Measurements from ENCODE around the gene RBMX2. TPM values are rescaled to one million over a fixed set of nuclear protein-coding genes. Genes with fewer than 3 reads are reported as not detected.
"Not testable (repeated sequence)": the region's sequence is repeated elsewhere in the genome, so short reads cannot be mapped to it uniquely, and the experiment has no call there.

Gene RBMX2
- total RNA-seq, 1 donor from 2014 or later: 27.7 TPM

DNA sequence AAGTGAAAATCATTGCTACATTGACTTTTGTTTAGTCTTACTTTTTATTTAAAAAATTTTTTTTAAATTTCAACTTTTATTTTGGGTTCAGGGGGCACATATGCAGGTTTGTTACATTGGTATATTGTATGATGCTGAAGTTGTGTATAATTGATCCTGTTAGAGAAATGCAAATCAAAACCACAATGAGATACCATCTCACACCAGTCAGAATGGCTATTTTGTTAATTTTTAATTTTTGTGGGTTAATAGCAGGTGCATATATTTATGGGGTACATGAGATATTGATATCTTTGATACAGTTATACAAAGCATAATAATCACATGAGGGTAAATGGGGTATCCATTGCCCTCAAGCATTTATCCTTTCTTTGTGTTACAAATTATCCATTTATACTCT lies 34.1 kb downstream of the RBMX2 start:
- H3K36me3 ChIP-seq (ENCODE audit: control insufficient read depth, insufficient read depth, low read length): no peaks in the 10 kb centered on the region
- no peak for DNase-seq (ENCODE audit: low read depth)
- H3K4me3 ChIP-seq (ENCODE audit: low read depth, low read length): no peak overlapping the region
- H3K27me3 ChIP-seq (ENCODE audit: control insufficient read depth, insufficient read depth, low read length): no peaks in the 10 kb centered on the region
- TF ChIP-seq, protein P1, sequence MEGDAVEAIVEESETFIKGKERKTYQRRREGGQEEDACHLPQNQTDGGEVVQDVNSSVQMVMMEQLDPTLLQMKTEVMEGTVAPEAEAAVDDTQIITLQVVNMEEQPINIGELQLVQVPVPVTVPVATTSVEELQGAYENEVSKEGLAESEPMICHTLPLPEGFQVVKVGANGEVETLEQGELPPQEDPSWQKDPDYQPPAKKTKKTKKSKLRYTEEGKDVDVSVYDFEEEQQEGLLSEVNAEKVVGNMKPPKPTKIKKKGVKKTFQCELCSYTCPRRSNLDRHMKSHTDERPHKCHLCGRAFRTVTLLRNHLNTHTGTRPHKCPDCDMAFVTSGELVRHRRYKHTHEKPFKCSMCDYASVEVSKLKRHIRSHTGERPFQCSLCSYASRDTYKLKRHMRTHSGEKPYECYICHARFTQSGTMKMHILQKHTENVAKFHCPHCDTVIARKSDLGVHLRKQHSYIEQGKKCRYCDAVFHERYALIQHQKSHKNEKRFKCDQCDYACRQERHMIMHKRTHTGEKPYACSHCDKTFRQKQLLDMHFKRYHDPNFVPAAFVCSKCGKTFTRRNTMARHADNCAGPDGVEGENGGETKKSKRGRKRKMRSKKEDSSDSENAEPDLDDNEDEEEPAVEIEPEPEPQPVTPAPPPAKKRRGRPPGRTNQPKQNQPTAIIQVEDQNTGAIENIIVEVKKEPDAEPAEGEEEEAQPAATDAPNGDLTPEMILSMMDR (IDR thresholded peaks at IDR 0.05; ENCODE audit: insufficient read depth, low read length, poor library complexity, severe bottlenecking): no peak

DNA sequence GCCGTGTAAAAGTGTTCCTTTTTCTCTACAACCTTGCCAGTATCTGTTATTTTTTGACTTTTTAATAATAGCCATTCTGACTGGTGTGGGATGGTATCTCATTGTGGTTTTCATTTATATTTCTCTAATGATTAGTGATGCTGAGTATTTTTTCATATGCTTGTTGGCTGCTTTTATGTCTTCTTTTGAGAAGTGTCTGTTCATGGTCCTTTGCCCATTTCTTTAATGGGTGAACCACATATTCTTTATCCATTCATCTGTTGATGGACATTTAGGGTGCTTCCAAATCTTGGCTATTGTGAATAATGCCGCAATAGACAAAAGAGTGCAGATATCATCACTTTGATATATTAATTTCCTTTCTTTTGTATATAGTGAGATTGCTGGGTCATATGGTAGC lies 36.2 kb downstream of the RBMX2 start:
- H3K27me3 ChIP-seq (ENCODE audit: control insufficient read depth, insufficient read depth, low read length); H3K4me3 ChIP-seq (ENCODE audit: low read depth, low read length); H3K36me3 ChIP-seq (ENCODE audit: control insufficient read depth, insufficient read depth, low read length); DNase-seq (ENCODE audit: low read depth): not testable (repeated sequence)

DNA sequence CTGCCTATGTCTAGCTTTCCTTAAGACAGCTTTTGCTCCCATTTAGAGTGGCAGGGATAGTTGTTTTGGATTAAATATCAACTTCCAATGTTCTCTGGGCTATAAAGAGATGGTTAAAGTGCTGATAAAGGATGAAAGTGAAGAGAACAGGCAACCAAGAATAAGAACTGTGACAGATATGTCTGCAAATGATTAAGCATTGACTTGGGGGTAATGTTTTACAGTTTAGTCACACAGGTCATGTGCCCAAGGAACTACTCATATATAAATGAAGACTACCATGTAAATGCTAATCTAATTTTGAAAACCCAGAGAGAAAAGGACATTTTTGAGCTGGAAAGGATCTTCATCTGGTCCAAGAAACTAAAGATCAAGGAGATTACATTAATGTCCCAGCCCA lies 42.1 kb downstream of the RBMX2 start:
- no peak for DNase-seq (ENCODE audit: low read depth)
- TF ChIP-seq, protein P1 (IDR thresholded peaks at IDR 0.05; ENCODE audit: insufficient read depth, low read length, poor library complexity, severe bottlenecking): no peak
- Histone ChIP-seq H3K36me3 (ENCODE audit: control insufficient read depth, insufficient read depth, low read length) (no peaks in the 10 kb centered on the region), H3K4me3 (ENCODE audit: low read depth, low read length) (no peak overlapping the region), H3K27me3 (ENCODE audit: control insufficient read depth, insufficient read depth, low read length) (no peaks in the 10 kb centered on the region)

DNA sequence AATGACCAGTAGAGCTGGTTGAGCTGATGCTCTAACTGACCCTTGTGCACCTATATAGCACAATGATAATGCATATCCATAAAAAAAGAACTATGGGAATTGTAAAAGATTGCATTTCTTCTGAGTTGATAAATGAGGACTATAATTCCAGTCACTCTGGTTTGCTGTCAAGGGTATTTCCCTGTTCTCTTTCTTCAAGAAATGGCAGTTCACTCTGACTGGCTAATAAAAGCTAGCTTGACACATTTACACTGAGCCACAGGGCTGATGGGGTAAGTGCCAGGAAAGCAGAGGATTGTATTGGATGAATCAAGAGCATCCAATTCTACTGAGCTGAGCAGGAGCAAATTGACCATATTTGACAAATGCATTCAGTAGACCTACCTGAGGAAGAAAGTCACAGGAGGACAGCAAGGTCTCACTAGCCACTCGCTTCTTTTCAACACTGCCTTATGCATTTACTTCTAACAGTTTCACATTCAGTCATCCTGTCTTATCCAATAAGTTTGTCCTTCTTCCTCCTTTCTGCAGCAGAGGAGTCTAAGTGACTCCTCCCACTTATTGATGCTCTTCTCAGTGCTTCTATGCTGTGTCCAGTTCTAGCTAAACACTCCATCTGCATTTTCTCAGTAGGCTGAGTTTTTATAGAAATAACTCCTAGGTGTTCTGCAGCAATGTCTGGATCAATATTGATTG lies 43.0 kb downstream of the RBMX2 start:
- Histone ChIP-seq H3K36me3 (ENCODE audit: control insufficient read depth, insufficient read depth, low read length) (no peaks in the 10 kb centered on the region), H3K4me3 (ENCODE audit: low read depth, low read length) (no peak overlapping the region), H3K27me3 (ENCODE audit: control insufficient read depth, insufficient read depth, low read length) (no peaks in the 10 kb centered on the region)
- TF ChIP-seq, protein P1 (IDR thresholded peaks at IDR 0.05; ENCODE audit: insufficient read depth, low read length, poor library complexity, severe bottlenecking): no peak
- DNase-seq (ENCODE audit: low read depth): no peak

DNA sequence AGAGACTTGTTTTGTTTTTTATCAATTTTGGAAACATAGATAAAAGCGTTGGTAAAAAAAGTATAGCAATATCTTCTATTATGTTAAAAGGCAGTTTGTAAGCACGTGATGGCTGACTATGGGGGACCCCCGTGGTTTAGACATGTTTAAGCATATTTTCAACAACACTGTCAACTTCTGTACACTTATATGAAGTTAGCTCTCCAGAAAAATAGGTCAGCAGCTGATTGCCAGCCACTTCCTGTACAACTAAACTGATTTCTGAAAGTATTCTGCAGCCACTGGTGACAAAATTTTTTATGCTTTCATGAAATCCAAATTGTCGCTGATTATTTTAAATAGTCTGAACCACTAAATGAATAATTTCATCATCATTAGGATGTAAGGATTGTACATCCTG lies 45.2 kb downstream of the RBMX2 start:
- no peak overlapping the region for H3K4me3 ChIP-seq (ENCODE audit: low read depth, low read length)
- no peaks in the 10 kb centered on the region for H3K27me3 ChIP-seq (ENCODE audit: control insufficient read depth, insufficient read depth, low read length)
- no peaks in the 10 kb centered on the region for H3K36me3 ChIP-seq (ENCODE audit: control insufficient read depth, insufficient read depth, low read length)
- DNase-seq (ENCODE audit: low read depth): no peak
- TF ChIP-seq, protein P1 (IDR thresholded peaks at IDR 0.05; ENCODE audit: insufficient read depth, low read length, poor library complexity, severe bottlenecking): no peak

Other genes with a start within 250 kb of the RBMX2 start
- 26.1 and 27.2 TPM in 2 replicates for gene AIFM1, start 236.1 kb upstream of the RBMX2 start, total RNA-seq
- 3.2 and 3.6 TPM in 2 replicates for gene RAB33A, start 230.0 kb upstream of the RBMX2 start, total RNA-seq
- gene ZNF280C, start 133.1 kb upstream of the RBMX2 start, total RNA-seq: 4.6 and 5.3 TPM in 2 replicates
- 8.7 and 11.1 TPM in 2 replicates for gene SLC25A14, start 62.1 kb upstream of the RBMX2 start, total RNA-seq
- not detected in 2 replicates for gene GPR119, start 16.3 kb upstream of the RBMX2 start, total RNA-seq

All from kidney epithelial cell (primary cell).